Panc1 (cell line): ENCODE data around the gene EXPH5.

Experiments used
- TF ChIP-seq, protein P1 (sequence below), 2 experiments: IDR thresholded peaks; 2 replicates each; pipeline ENCODE4 v1.6.1; 2011 to 2012; ENCODE audit warnings: low read depth in 2 of 2, control low read depth in 1 of 2, low read length in 1 of 2, mild to moderate bottlenecking in 1 of 2, moderate library complexity in 1 of 2; ENCODE audit not compliant: insufficient read depth in 1 of 2
- TF ChIP-seq, protein P2 (sequence below): fragments of 450-650 bp; IDR thresholded peaks from 2 replicates; pipeline ENCODE4 v1.5.1; 2017; ENCODE audit warnings: mild to moderate bottlenecking

DNA sequence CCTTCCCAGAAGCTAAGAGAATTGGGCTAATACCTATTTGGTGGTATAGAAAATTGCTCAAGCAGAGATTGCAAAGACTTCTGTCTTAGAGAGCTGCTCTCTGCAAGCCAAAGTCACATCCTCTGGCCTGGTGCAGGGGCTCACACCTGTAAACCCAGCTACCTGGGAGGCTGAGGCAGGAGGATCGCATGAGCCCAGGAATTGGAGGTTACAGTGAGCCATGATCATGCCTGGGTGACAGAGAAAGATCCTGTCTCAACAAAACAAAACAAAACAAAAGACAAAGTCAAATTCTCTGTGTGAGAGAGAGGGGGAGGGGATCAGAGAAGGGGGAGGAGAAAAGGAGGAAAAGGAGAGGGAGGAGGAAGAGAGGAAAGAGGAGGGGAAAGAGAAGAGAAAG, 15.0 kb upstream of the EXPH5 start:
- TF ChIP-seq, protein P1, sequence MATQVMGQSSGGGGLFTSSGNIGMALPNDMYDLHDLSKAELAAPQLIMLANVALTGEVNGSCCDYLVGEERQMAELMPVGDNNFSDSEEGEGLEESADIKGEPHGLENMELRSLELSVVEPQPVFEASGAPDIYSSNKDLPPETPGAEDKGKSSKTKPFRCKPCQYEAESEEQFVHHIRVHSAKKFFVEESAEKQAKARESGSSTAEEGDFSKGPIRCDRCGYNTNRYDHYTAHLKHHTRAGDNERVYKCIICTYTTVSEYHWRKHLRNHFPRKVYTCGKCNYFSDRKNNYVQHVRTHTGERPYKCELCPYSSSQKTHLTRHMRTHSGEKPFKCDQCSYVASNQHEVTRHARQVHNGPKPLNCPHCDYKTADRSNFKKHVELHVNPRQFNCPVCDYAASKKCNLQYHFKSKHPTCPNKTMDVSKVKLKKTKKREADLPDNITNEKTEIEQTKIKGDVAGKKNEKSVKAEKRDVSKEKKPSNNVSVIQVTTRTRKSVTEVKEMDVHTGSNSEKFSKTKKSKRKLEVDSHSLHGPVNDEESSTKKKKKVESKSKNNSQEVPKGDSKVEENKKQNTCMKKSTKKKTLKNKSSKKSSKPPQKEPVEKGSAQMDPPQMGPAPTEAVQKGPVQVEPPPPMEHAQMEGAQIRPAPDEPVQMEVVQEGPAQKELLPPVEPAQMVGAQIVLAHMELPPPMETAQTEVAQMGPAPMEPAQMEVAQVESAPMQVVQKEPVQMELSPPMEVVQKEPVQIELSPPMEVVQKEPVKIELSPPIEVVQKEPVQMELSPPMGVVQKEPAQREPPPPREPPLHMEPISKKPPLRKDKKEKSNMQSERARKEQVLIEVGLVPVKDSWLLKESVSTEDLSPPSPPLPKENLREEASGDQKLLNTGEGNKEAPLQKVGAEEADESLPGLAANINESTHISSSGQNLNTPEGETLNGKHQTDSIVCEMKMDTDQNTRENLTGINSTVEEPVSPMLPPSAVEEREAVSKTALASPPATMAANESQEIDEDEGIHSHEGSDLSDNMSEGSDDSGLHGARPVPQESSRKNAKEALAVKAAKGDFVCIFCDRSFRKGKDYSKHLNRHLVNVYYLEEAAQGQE (IDR thresholded peaks at IDR 0.05; ENCODE audit: insufficient read depth in 1 of 2, low read depth in 2 of 2, low read length in 1 of 2) = no peak
- TF ChIP-seq, protein P2, sequence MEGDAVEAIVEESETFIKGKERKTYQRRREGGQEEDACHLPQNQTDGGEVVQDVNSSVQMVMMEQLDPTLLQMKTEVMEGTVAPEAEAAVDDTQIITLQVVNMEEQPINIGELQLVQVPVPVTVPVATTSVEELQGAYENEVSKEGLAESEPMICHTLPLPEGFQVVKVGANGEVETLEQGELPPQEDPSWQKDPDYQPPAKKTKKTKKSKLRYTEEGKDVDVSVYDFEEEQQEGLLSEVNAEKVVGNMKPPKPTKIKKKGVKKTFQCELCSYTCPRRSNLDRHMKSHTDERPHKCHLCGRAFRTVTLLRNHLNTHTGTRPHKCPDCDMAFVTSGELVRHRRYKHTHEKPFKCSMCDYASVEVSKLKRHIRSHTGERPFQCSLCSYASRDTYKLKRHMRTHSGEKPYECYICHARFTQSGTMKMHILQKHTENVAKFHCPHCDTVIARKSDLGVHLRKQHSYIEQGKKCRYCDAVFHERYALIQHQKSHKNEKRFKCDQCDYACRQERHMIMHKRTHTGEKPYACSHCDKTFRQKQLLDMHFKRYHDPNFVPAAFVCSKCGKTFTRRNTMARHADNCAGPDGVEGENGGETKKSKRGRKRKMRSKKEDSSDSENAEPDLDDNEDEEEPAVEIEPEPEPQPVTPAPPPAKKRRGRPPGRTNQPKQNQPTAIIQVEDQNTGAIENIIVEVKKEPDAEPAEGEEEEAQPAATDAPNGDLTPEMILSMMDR = no peak
